HEK293 (cell line): ENCODE measurements around the gene ERVK3-1.

Source experiments
- CTCF ChIA-PET: fragments of 350-600 bp; formaldehyde crosslinking; extraction: SDS; loops from one replicate; lab custom pipeline; 2021; ENCODE audit warnings: antibody characterized with exemption; lab: Yijun Ruan, JAX
- POLR2A ChIA-PET: fragments of 300-600 bp; formaldehyde crosslinking; extraction: SDS; loops from one replicate; lab custom pipeline; 2020; ENCODE audit warnings: antibody characterized with exemption, inconsistent platforms; lab: Yijun Ruan, JAX
- H3K27ac ChIP-seq: fragments of 200-500 bp; sonication (Bioruptor generic); 2 replicates; pipeline ENCODE4 v1.5.1; 2014; ENCODE audit warnings: low read depth, low read length, control low read depth, inconsistent platforms; ENCODE audit errors: extremely low read depth
- H3K36me3 ChIP-seq, 2 experiments: fragments of 200-500 bp in 1 of 2; sonication (Bioruptor generic) in 1 of 2; 1 replicate in 1 of 2; 2 replicates in 1 of 2; pipeline ENCODE4 v1.5.1; 2014 to 2017; ENCODE audit warnings: inconsistent platforms in 2 of 2, low read length in 2 of 2; ENCODE audit not compliant: control insufficient read depth in 2 of 2, insufficient read depth in 1 of 2
- H3K4me1 ChIP-seq: fragments of 200-500 bp; sonication (Bioruptor generic); 2 replicates; pipeline ENCODE4 v1.5.1; 2014; ENCODE audit warnings: mild to moderate bottlenecking, low read length, inconsistent platforms; ENCODE audit not compliant: control insufficient read depth, insufficient read depth
- H3K4me3 ChIP-seq: 2 replicates; pipeline ENCODE4 v1.5.1; 2011; ENCODE audit warnings: low read depth, mild to moderate bottlenecking, control low read depth, low read length, moderate library complexity
- H3K9me3 ChIP-seq: fragments of 200-500 bp; sonication (Bioruptor generic); 2 replicates; pipeline ENCODE4 v1.5.1; 2014; ENCODE audit warnings: low read depth, low read length, inconsistent platforms; ENCODE audit not compliant: control insufficient read depth, insufficient read depth
- BCL6B ChIP-seq: fragments of 450-650 bp; formaldehyde crosslinking; IDR thresholded peaks from 2 replicates; pipeline ENCODE4 v1.5.1; 2017; ENCODE audit warnings: missing biosample characterization, missing genetic modification characterization
- ELK4 ChIP-seq: IDR thresholded peaks from 2 replicates; pipeline ENCODE4 v1.6.1; 2011; ENCODE audit warnings: mild to moderate bottlenecking, low read depth, low read length, borderline replicate concordance
- PRDM10 ChIP-seq: fragments of 450-650 bp; formaldehyde crosslinking; IDR thresholded peaks from 2 replicates; pipeline ENCODE4 v1.5.1; 2016; ENCODE audit warnings: missing biosample characterization, missing genetic modification characterization
- PRDM2 ChIP-seq: fragments of 450-650 bp; formaldehyde crosslinking; IDR thresholded peaks from 2 replicates; pipeline ENCODE4 v1.5.1; 2016; ENCODE audit warnings: missing biosample characterization, missing genetic modification characterization, borderline replicate concordance
- TRIM28 ChIP-seq: IDR thresholded peaks from 2 replicates; pipeline ENCODE4 v1.6.1; 2011; ENCODE audit warnings: low read length, control low read depth, borderline replicate concordance
- ZBTB1 ChIP-seq: fragments of 450-650 bp; formaldehyde crosslinking; IDR thresholded peaks from 2 replicates; pipeline ENCODE4 v1.5.1; 2016; ENCODE audit warnings: missing biosample characterization, missing genetic modification characterization
- ZBTB20 ChIP-seq: fragments of 450-650 bp; formaldehyde crosslinking; IDR thresholded peaks from 2 replicates; pipeline ENCODE4 v1.5.1; 2016; ENCODE audit warnings: missing biosample characterization, missing genetic modification characterization
- ZBTB26 ChIP-seq: fragments of 450-650 bp; formaldehyde crosslinking; optimal IDR thresholded peaks from 2 replicates; pipeline ENCODE3; 2016; ENCODE audit warnings: missing biosample characterization, mild to moderate bottlenecking, missing genetic modification characterization
- ZFHX2 ChIP-seq: fragments of 450-650 bp; formaldehyde crosslinking; conservative IDR thresholded peaks from 2 replicates; pipeline ENCODE4 v1.5.1; 2016; ENCODE audit warnings: missing biosample characterization, missing genetic modification characterization
- ZNF114 ChIP-seq: fragments of 450-650 bp; formaldehyde crosslinking; IDR thresholded peaks from 2 replicates; pipeline ENCODE4 v1.5.0; 2017; ENCODE audit warnings: missing biosample characterization, missing genetic modification characterization
- ZNF132 ChIP-seq: fragments of 450-650 bp; formaldehyde crosslinking; IDR thresholded peaks from 2 replicates; pipeline ENCODE4 v1.5.1; 2017; ENCODE audit warnings: missing biosample characterization, missing genetic modification characterization, borderline replicate concordance
- ZNF184 ChIP-seq: fragments of 450-650 bp; IDR thresholded peaks from 2 replicates; pipeline ENCODE4 v1.5.1; 2018; ENCODE audit warnings: missing biosample characterization, mild to moderate bottlenecking, missing genetic modification characterization
- ZNF202 ChIP-seq: fragments of 450-650 bp; formaldehyde crosslinking; IDR thresholded peaks from 2 replicates; pipeline ENCODE4 v1.5.1; 2016; ENCODE audit warnings: missing biosample characterization, missing genetic modification characterization, borderline replicate concordance
- ZNF239 ChIP-seq: fragments of 450-650 bp; formaldehyde crosslinking; IDR thresholded peaks from 2 replicates; pipeline ENCODE4 v1.5.1; 2016; ENCODE audit warnings: missing biosample characterization, missing genetic modification characterization
- ZNF324 ChIP-seq: fragments of 450-650 bp; formaldehyde crosslinking; IDR thresholded peaks from 2 replicates; pipeline ENCODE4 v1.5.1; 2016; ENCODE audit warnings: missing biosample characterization, missing genetic modification characterization
- ZNF37A ChIP-seq: fragments of 450-650 bp; IDR thresholded peaks from 2 replicates; pipeline ENCODE4 v1.5.1; 2018; ENCODE audit warnings: missing biosample characterization, missing genetic modification characterization
- ZNF416 ChIP-seq: fragments of 450-650 bp; formaldehyde crosslinking; IDR thresholded peaks from 2 replicates; pipeline ENCODE4 v1.5.1; 2016; ENCODE audit warnings: missing biosample characterization, missing genetic modification characterization
- ZNF433 ChIP-seq: fragments of 450-650 bp; formaldehyde crosslinking; IDR thresholded peaks from 2 replicates; pipeline ENCODE4 v1.5.1; 2016; ENCODE audit warnings: missing biosample characterization, missing genetic modification characterization, low read depth
- ZNF501 ChIP-seq: fragments of 450-650 bp; formaldehyde crosslinking; IDR thresholded peaks from 2 replicates; pipeline ENCODE4 v1.5.1; 2016; ENCODE audit warnings: missing biosample characterization, missing genetic modification characterization
- ZNF521 ChIP-seq: fragments of 450-650 bp; formaldehyde crosslinking; IDR thresholded peaks from 2 replicates; pipeline ENCODE4 v1.5.1; 2017; ENCODE audit warnings: missing biosample characterization, mild to moderate bottlenecking, missing genetic modification characterization
- ZNF561 ChIP-seq: fragments of 450-650 bp; IDR thresholded peaks from 2 replicates; pipeline ENCODE4 v1.5.1; 2018; ENCODE audit warnings: missing biosample characterization, missing genetic modification characterization, borderline replicate concordance
- ZNF837 ChIP-seq: fragments of 450-650 bp; formaldehyde crosslinking; IDR thresholded peaks from 2 replicates; pipeline ENCODE4 v1.5.1; 2016; ENCODE audit warnings: missing biosample characterization, missing genetic modification characterization
- ZSCAN23 ChIP-seq: fragments of 450-650 bp; formaldehyde crosslinking; IDR thresholded peaks from 2 replicates; pipeline ENCODE4 v1.5.1; 2016; ENCODE audit warnings: missing biosample characterization, missing genetic modification characterization
- ZXDB ChIP-seq: fragments of 450-650 bp; formaldehyde crosslinking; IDR thresholded peaks from 2 replicates; pipeline ENCODE4 v1.5.1; 2016; ENCODE audit warnings: missing biosample characterization, missing genetic modification characterization

Gene ERVK3-1

GRCh38 chr19:58334691-58335249 lies 29.6 kb downstream of the ERVK3-1 start (continued):
- TF ChIP-seq ZNF561 (tag by site-specific recombination): no peak
- no peak for TF ChIP-seq ZNF239 (tag by site-specific recombination)
- no peak for TF ChIP-seq PRDM10 (tag by site-specific recombination)
- TF ChIP-seq ZFHX2 (tag by site-specific recombination): no peak
- TF ChIP-seq ZNF202 (tag by site-specific recombination): no peak
- no peak for TF ChIP-seq ELK4
- no peak for TF ChIP-seq ZNF132 (tag by site-specific recombination)
- no peak for TF ChIP-seq ZBTB20 (tag by site-specific recombination)
- TF ChIP-seq TRIM28: no peak
- no peak for TF ChIP-seq ZNF416 (tag by site-specific recombination)
- TF ChIP-seq ZNF184 (tag by site-specific recombination): no peak
- TF ChIP-seq ZBTB26: no peak

GRCh38 chr19:58335630-58336029 lies 30.5 kb downstream of the ERVK3-1 start:
- no peaks in the 10 kb centered on the region for H3K9me3 ChIP-seq
- H3K4me1 ChIP-seq: no peaks in the 10 kb centered on the region
- no peak overlapping the region for H3K27ac ChIP-seq
- H3K36me3 ChIP-seq: peaks cover 0 to 52% of the 10 kb centered on the region in 2 experiments; a peak in 1 of 3 replicates
- TF ChIP-seq ZNF521 (tag by site-specific recombination) (no peak), ZNF324 (tag by site-specific recombination) (no peak), ZNF837 (no peak), ZNF37A (no peak), ZNF501 (tag by site-specific recombination) (no peak), BCL6B (no peak), ZNF114 (tag by site-specific recombination) (no peak), ZNF433 (no peak), ZBTB1 (tag by site-specific recombination) (no peak), ZXDB (tag by site-specific recombination) (no peak), PRDM2 (tag by site-specific recombination) (no peak), ZSCAN23 (tag by site-specific recombination) (no peak)
- POLR2A ChIA-PET: interaction anchor here (0.5 kb wide), 1 partner anchor 115 kb away, joined by 4 read pairs; no protein-coding TSS in a partner anchor
- CTCF ChIA-PET: interaction anchor here (0.7 kb wide), 1 partner anchor 18 kb away, joined by 3 read pairs; no protein-coding TSS in a partner anchor
- no peak overlapping the region for H3K4me3 ChIP-seq
